T-cell (primary cell): ENCODE measurements around the gene NCAM2. TPM values are rescaled to one million over a fixed set of nuclear protein-coding genes. Genes with fewer than 3 reads are reported as not detected.
"Not testable (repeated sequence)": the region's sequence is repeated elsewhere in the genome, so short reads cannot be mapped to it uniquely, and the experiment has no call there.

Experiments
- ATAC-seq, 4 experiments: fragments of 200-7000 bp in 3 of 4; fragments of 150-1000 bp in 1 of 4; cut with Tn5 transposase; replicated peaks in 1 of 4; 1 replicate in 3 of 4; 2 replicates in 1 of 4; pipeline ENCODE4 v1.10.0; 2021; ENCODE audit warnings: moderate library complexity in 3 of 4, mild to moderate bottlenecking in 2 of 4, moderate number of reproducible peaks in 1 of 4
- CTCF ChIA-PET, 2 donors: fragments of 300-600 bp; sonication (Branson Sonifier 250); formaldehyde crosslinking; loops; one replicate each; lab custom pipeline; 2022; ENCODE audit warnings: antibody characterized with exemption in 2 of 2; lab: Charles Lee
- POLR2A ChIA-PET, 2 donors: fragments of 300-600 bp; sonication (Branson Sonifier 250); formaldehyde crosslinking; loops; one replicate each; lab custom pipeline; 2022; ENCODE audit warnings: antibody characterized with exemption in 2 of 2; lab: Charles Lee
- DNase-seq, 35 experiments: peaks; one replicate each; pipeline versions ENCODE4 v3.0.0 to v3.0.0-alpha.2; 2013 to 2023
- H3K27ac ChIP-seq: one replicate; pipeline ENCODE4 v1.5.1; 2013; ENCODE audit warnings: low read length
- H3K27me3 ChIP-seq, 2 experiments: replicated peaks in 1 of 2; 1 replicate in 1 of 2; 2 replicates in 1 of 2; pipeline versions ENCODE4 v1.6.1 to v1.7.0; 2013; ENCODE audit warnings: low read length in 1 of 2, mixed read lengths in 1 of 2; ENCODE audit not compliant: control insufficient read depth in 2 of 2, insufficient read depth in 2 of 2; ENCODE audit errors: extremely low read depth in 1 of 2
- H3K36me3 ChIP-seq, 2 donors: 1 replicate in 1 of 2; 2 replicates in 1 of 2; pipeline versions ENCODE4 v1.6.1 to v1.7.0; 2013; ENCODE audit warnings: low read length in 1 of 2; ENCODE audit not compliant: control insufficient read depth in 2 of 2, insufficient read depth in 1 of 2; ENCODE audit errors: extremely low read depth in 1 of 2
- H3K4me1 ChIP-seq, 2 experiments: 1 replicate in 1 of 2; 2 replicates in 1 of 2; pipeline versions ENCODE4 v1.6.1 to v1.7.0; 2013; ENCODE audit warnings: low read length in 2 of 2, mixed read lengths in 1 of 2; ENCODE audit not compliant: insufficient read depth in 2 of 2, control insufficient read depth in 1 of 2; ENCODE audit errors: extremely low read depth in 1 of 2
- H3K4me3 ChIP-seq, 2 donors: 1 replicate in 1 of 2; 2 replicates in 1 of 2; pipeline versions ENCODE4 v1.5.1 to v1.7.0; 2013; ENCODE audit warnings: mild to moderate bottlenecking in 2 of 2, low read length in 1 of 2, moderate library complexity in 1 of 2; ENCODE audit not compliant: control insufficient read depth in 1 of 2; ENCODE audit errors: extremely low read depth in 1 of 2
- H3K9me3 ChIP-seq: 2 replicates; pipeline ENCODE4 v1.7.0; 2013
- H3K27ac Mint-ChIP-seq, 2 donors: one replicate each; pipeline ENCODE4 v1.8.0; 2020 to 2021; ENCODE audit warnings: mild to moderate bottlenecking in 2 of 2, mixed read lengths in 2 of 2
- H3K27me3 Mint-ChIP-seq, 2 donors: one replicate each; pipeline ENCODE4 v1.8.0; 2021 to 2022; ENCODE audit warnings: mixed read lengths in 2 of 2
- H3K36me3 Mint-ChIP-seq: one replicate; pipeline ENCODE4 v1.8.0; 2021; ENCODE audit warnings: mixed read lengths
- H3K4me1 Mint-ChIP-seq, 3 donors: one replicate each; pipeline ENCODE4 v1.8.0; 2020 to 2022; ENCODE audit warnings: mixed read lengths in 3 of 3, mild to moderate bottlenecking in 1 of 3
- H3K4me3 Mint-ChIP-seq, 3 donors: one replicate each; pipeline ENCODE4 v1.8.0; 2020 to 2022; ENCODE audit warnings: mild to moderate bottlenecking in 3 of 3, mixed read lengths in 3 of 3, moderate library complexity in 3 of 3
- H3K9me3 Mint-ChIP-seq, 3 donors: one replicate each; pipeline ENCODE4 v1.8.0; 2020 to 2022; ENCODE audit warnings: mixed read lengths in 3 of 3
- WGBS: methylation state at CpG from one replicate; pipeline ENCODE4 v1.1.5; 2013; ENCODE audit warnings: missing lambda C conversion rate; ENCODE audit not compliant: insufficient coverage; 5-methylcytosine and 5-hydroxymethylcytosine counted together
- total RNA-seq, 35 experiments: library from RNA in 6 of 35; stranded (reverse) in 6 of 35; fragments of 120-200 nt in 1 of 35; gene quantifications; one replicate each; pipeline versions ENCODE4 v1.2.1 to v1.2.4 and lab custom pipeline; 2013 to 2026

The NCAM2 gene
- total RNA-seq, 5 donors from 2014 or later (not counting 1 experiment from before 2014, with no cell fraction given) = 0.41 to 0.46 TPM; not detected in 3

DNA sequence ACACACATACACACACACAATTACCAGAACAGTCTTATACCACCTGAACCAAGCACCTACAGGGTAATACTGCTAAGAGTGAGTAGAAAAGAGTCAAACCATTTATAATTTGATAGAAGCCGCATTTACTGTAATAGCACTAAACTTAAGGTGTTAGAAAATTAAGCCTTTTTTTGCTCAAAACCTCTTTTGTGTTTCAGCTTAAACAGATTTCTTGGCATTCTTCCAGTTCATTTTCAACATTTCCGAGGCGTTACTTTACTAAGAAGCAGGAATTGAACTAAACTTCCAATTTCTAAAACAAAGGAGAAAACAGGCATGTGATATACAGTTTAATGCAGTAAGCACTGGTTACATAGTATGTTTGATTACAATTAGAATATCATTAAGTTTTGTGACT, 387.2 kb downstream of the NCAM2 start:
- H3K4me3 ChIP-seq = no peak overlapping the region
- Mint-ChIP-seq H3K27me3 (no peaks in the 10 kb centered on the region), H3K27ac (no peak overlapping the region), H3K36me3 (no peaks in the 10 kb centered on the region), H3K9me3 (peaks cover 12 to 16% (median 15%) of the 10 kb centered on the region in 3 donors), H3K4me1 (no peaks in the 10 kb centered on the region), H3K4me3 (no peak overlapping the region)
- no peak for ATAC-seq
- no peak overlapping the region for H3K27ac ChIP-seq
- H3K27me3 ChIP-seq = no peaks in the 10 kb centered on the region
- WGBS = no CpG with 5 or more reads among the region's 3 CpGs
- H3K4me1 ChIP-seq = no peaks in the 10 kb centered on the region
- H3K9me3 ChIP-seq = no peaks in the 10 kb centered on the region
- ChIA-PET CTCF (no interaction called here), POLR2A (no interaction called here)
- no peaks in the 10 kb centered on the region for H3K36me3 ChIP-seq
- no peak for DNase-seq

DNA sequence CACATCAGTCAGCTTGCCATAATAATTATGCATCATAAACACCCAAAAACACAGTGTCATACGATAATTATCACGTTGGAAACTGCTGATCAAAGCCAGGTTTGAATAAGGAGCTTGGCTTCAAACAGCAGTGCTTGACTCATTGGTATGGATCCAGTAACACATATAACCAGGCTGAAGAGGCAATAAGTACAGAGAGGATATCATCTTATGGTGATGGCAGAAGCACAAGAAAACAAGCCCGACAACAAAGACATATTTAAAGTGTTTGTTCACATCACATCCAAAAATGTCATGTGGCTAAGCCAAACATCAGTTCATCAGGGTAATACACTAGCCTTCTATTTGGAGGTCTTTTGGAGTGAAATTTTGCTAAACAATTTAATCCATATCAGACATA, 389.7 kb downstream of the NCAM2 start:
- Histone ChIP-seq H3K27ac (no peak overlapping the region), H3K4me1 (no peaks in the 10 kb centered on the region), H3K4me3 (no peak overlapping the region), H3K9me3 (no peaks in the 10 kb centered on the region), H3K36me3 (no peaks in the 10 kb centered on the region), H3K27me3 (no peaks in the 10 kb centered on the region)
- DNase-seq (no peak), ATAC-seq (no peak)
- no CpG with 5 or more reads among the region's 3 CpGs for WGBS
- ChIA-PET CTCF (no interaction called here), POLR2A (no interaction called here)
- Mint-ChIP-seq H3K27ac (no peak overlapping the region), H3K9me3 (peaks cover 11 to 15% (median 14%) of the 10 kb centered on the region in 3 donors), H3K27me3 (no peaks in the 10 kb centered on the region), H3K4me3 (no peak overlapping the region), H3K4me1 (no peaks in the 10 kb centered on the region), H3K36me3 (no peaks in the 10 kb centered on the region)

DNA sequence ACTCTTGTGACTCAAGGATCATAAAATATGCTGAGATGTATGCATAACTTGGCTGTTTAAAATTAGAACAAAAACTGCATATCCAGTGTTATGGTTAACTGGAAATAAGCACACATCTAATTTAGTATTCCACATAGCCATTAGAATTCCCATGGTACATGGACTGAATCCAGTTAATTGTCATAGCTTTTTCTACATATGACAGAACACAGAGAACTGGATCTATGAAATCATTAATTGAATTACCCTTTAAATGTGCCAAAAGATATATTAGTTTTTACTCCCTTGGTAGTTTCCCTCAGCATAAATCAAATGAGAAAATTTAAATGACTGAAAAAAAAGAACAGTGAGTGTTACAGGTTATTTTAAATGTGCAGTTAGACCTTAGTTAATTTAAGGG, 395.9 kb downstream of the NCAM2 start:
- Histone ChIP-seq H3K4me1 (no peaks in the 10 kb centered on the region), H3K27ac (no peak overlapping the region), H3K36me3 (no peaks in the 10 kb centered on the region), H3K4me3 (no peak overlapping the region), H3K9me3 (no peaks in the 10 kb centered on the region), H3K27me3 (no peaks in the 10 kb centered on the region)
- no peaks in the 10 kb centered on the region for H3K4me1 Mint-ChIP-seq
- POLR2A ChIA-PET = no interaction called here
- ATAC-seq (no peak), DNase-seq (no peak)
- CTCF ChIA-PET = no interaction called here
- H3K9me3 Mint-ChIP-seq = peaks cover 16 to 28% (median 17%) of the 10 kb centered on the region in 3 donors
- no peak overlapping the region for H3K27ac Mint-ChIP-seq
- no peak overlapping the region for H3K4me3 Mint-ChIP-seq
- H3K27me3 Mint-ChIP-seq = no peaks in the 10 kb centered on the region
- no peaks in the 10 kb centered on the region for H3K36me3 Mint-ChIP-seq

DNA sequence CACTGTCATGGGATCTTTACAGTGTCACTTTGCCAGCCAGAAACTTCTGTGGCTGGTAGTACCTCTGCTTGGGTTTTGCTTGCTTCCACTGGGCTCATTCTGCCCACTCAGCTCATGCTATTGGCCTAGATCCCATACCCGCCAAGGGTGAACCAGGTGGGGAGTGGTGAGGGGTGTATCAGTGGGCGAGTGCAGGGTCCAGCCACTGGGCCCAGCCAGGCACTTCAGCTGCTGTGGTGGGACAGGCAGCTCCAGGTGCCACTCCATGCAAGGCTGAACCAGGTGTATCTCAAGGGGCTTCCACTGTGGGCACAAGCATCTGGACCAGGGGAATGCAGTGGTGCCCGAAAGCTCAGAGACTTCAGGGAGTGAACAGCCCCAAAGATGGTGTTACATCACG, 398.2 kb downstream of the NCAM2 start:
- 62% methylated on average over 3 of the region's 4 CpGs for WGBS
- ATAC-seq = no peak
- Mint-ChIP-seq H3K27ac (no peak overlapping the region), H3K9me3 (peaks cover 14 to 27% (median 17%) of the 10 kb centered on the region in 3 donors), H3K36me3 (no peaks in the 10 kb centered on the region), H3K4me3 (no peak overlapping the region), H3K27me3 (no peaks in the 10 kb centered on the region), H3K4me1 (no peaks in the 10 kb centered on the region)
- Histone ChIP-seq H3K36me3 (no peaks in the 10 kb centered on the region), H3K4me3 (peak overlapping the region in 1 of 2 donors; percentile 2), H3K27me3 (no peaks in the 10 kb centered on the region), H3K9me3 (no peaks in the 10 kb centered on the region), H3K27ac (no peak overlapping the region), H3K4me1 (no peaks in the 10 kb centered on the region)
- ChIA-PET POLR2A (no interaction called here), CTCF (no interaction called here)
- DNase-seq = no peak

DNA sequence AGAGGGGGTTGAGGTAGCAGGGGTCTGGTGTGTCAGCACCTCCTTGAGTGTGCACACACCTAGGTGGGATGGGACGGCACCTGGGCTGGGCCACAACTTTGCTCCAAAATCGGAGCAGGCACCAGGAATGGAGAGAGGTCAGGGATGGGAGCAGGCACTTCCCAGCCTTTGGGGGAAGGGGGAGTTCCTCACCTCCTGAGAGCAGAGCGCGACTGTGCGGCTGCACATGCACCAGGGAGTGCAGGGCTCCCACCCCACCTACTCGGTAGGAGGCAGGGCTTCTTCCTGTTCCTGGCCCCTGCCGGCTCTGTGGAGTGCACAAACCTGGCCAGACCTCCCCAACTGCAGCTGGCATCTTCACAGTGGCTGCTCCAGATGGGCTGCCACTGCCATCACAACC, 399.3 kb downstream of the NCAM2 start:
- peaks cover 17 to 35% (median 18%) of the 10 kb centered on the region in 3 donors for H3K9me3 Mint-ChIP-seq
- H3K27me3 Mint-ChIP-seq = no peaks in the 10 kb centered on the region
- no peaks in the 10 kb centered on the region for H3K36me3 Mint-ChIP-seq
- Histone ChIP-seq H3K4me1 (no peaks in the 10 kb centered on the region), H3K27ac (no peak overlapping the region), H3K9me3 (peaks cover 3% of the 10 kb centered on the region), H3K4me3 (no peak overlapping the region), H3K36me3 (no peaks in the 10 kb centered on the region), H3K27me3 (no peaks in the 10 kb centered on the region)
- H3K27ac Mint-ChIP-seq = no peak overlapping the region
- ATAC-seq (no peak), DNase-seq (no peak)
- ChIA-PET POLR2A (no interaction called here), CTCF (no interaction called here)
- H3K4me1 Mint-ChIP-seq = no peaks in the 10 kb centered on the region
- no peak overlapping the region for H3K4me3 Mint-ChIP-seq
- 57% methylated on average over 2 of the region's 7 CpGs for WGBS

DNA sequence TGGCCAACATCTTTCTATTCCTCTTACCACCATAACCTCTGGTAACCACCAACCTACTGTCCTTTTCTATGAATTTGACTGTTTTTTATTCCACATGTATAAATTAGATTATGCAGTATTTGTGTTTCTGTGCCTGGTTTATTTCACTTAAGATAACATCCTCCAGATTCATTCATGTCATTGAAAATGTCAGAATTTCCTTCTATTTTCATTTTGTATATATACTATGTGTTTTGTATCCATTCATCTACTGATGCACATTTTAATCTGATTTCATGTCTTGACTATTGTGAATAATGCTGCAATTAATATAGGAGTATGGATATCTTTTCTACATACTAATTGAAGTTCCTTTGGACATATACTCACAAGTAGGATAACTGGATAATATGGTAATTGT, 403.2 kb downstream of the NCAM2 start:
- DNase-seq (no peak), ATAC-seq (no peak)
- CTCF ChIA-PET = no interaction called here
- no peaks in the 10 kb centered on the region for H3K36me3 ChIP-seq
- H3K9me3 ChIP-seq = peaks cover 5% of the 10 kb centered on the region
- peaks cover 12 to 28% (median 14%) of the 10 kb centered on the region in 3 donors for H3K9me3 Mint-ChIP-seq
- no peak overlapping the region for H3K4me3 ChIP-seq
- no peak overlapping the region for H3K27ac ChIP-seq
- H3K4me1 Mint-ChIP-seq = no peaks in the 10 kb centered on the region
- no peak overlapping the region for H3K27ac Mint-ChIP-seq
- no peaks in the 10 kb centered on the region for H3K27me3 ChIP-seq
- H3K36me3 Mint-ChIP-seq = no peaks in the 10 kb centered on the region
- H3K4me3 Mint-ChIP-seq = no peak overlapping the region
- POLR2A ChIA-PET = no interaction called here
- no peaks in the 10 kb centered on the region for H3K27me3 Mint-ChIP-seq
- H3K4me1 ChIP-seq = no peaks in the 10 kb centered on the region

GRCh38 chr21:21402187-21402586, 404.0 kb downstream of the NCAM2 start:
- 82% methylated on average over 1 of the region's 3 CpGs for WGBS
- H3K4me3 Mint-ChIP-seq, H3K27ac ChIP-seq, H3K9me3 ChIP-seq, POLR2A ChIA-PET, ATAC-seq, H3K4me1 Mint-ChIP-seq, H3K27me3 Mint-ChIP-seq, H3K4me3 ChIP-seq, H3K4me1 ChIP-seq, CTCF ChIA-PET, H3K27ac Mint-ChIP-seq, DNase-seq, H3K27me3 ChIP-seq, H3K36me3 Mint-ChIP-seq, H3K36me3 ChIP-seq: not testable (repeated sequence)
- H3K9me3 Mint-ChIP-seq = peaks cover 12 to 32% (median 14%) of the 10 kb centered on the region in 3 donors
